OCI-LY3 (cell line): ENCODE measurements around the gene NHLRC4.

ENCODE experiments used
- CTCF ChIP-seq: fragments of 200-600, 300-600 bp; sonication (generic); IDR thresholded peaks from 2 replicates; pipeline ENCODE4 v1.5.1; 2014; ENCODE audit warnings: antibody characterized with exemption, low read length, low read depth
- EZH2phosphoT487 ChIP-seq: fragments of 200-600 bp; shearing (Covaris generic); IDR thresholded peaks from 2 replicates; pipeline ENCODE4 v1.6.1; 2018; ENCODE audit warnings: antibody characterized with exemption, mixed run types, low read depth

DNA sequence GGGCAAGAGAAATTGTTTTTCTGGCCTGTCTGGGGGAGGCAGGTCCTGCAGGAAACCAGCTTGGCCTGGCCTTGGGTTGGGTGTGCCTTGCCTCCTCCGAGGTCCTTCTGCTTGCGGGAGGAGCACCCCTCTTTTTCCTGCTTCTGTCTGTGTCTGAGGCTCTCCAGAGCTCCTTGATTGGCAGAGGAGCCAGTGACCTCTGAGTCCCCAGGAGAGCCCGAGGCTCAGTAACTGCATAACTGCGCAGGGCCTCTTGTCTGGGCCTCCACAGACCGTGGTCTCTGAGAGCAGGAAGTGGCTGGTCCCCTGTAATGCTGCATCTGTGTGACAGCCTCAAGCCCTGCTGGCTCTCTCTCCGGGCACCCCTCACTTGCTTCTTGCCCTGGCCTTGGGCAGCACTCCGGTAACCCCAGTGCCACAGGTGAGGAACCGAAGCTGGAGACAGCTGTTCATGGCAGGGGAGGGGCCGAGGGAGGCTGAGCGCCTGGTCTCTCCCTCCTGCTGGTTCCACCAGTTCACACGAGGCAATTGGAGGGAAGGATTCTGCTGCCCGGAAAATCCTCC is 37.7 kb upstream of the NHLRC4 start:
- no peak for TF ChIP-seq CTCF
- no peak for TF ChIP-seq EZH2phosphoT487
